ENCODE data around the gene NOS1AP. TPM values are rescaled to one million over a fixed set of nuclear protein-coding genes. Genes with fewer than 3 reads are reported as not detected.
A peak's percentile ranks its signal among the peaks of the same experiment; 100 is the strongest.
"Not testable (repeated sequence)": the region's sequence is repeated elsewhere in the genome, so short reads cannot be mapped to it uniquely, and the experiment has no call there.

The NOS1AP gene
- total RNA-seq, 4 donors from 2014 or later, result 8.5 to 34.8 (median 14.1) TPM

GRCh38 chr1:162040657-162041056, 28.8 kb upstream of the NOS1AP start:
- Histone ChIP-seq H3K9me3 (no peaks in the 10 kb centered on the region), H3K4me1 (no peaks in the 10 kb centered on the region), H3K27me3 (no peaks in the 10 kb centered on the region), H3K4me3 (no peak overlapping the region), H3K27ac (no peak overlapping the region), H3K36me3 (no peaks in the 10 kb centered on the region)
- intact Hi-C loops (cut with DNase I; ENCODE audit: low total_unique reads) (no loop called here), in situ Hi-C loops (cut with MboI; ENCODE audit: low pct_ligation_motif_present in 1 of 4, low pct_unique_long_range_greater_than_20kb in 1 of 4, low sequenced_read_pairs in 3 of 4) (loop anchor here in 1 of 4 donors (25.0 kb wide), 1 partner anchor 253 kb away; no protein-coding TSS in a partner anchor)
- TF ChIP-seq CTCF (IDR thresholded peaks at IDR 0.05) (peak in 1 of 5 experiments; percentile 21), EP300 (IDR thresholded peaks at IDR 0.05; ENCODE audit: low read depth) (no peak), POLR2A (IDR thresholded peaks at IDR 0.05) (no peak), POLR2AphosphoS5 (IDR thresholded peaks at IDR 0.05) (no peak)
- no peak for DNase-seq

GRCh38 chr1:162042361-162042760, 27.1 kb upstream of the NOS1AP start:
- in situ Hi-C loops (cut with MboI; ENCODE audit: low pct_ligation_motif_present in 1 of 4, low pct_unique_long_range_greater_than_20kb in 1 of 4, low sequenced_read_pairs in 3 of 4) (loop anchor here in 1 of 4 donors (25.0 kb wide), 1 partner anchor 255 kb away; no protein-coding TSS in a partner anchor), intact Hi-C loops (cut with DNase I; ENCODE audit: low total_unique reads) (no loop called here)
- H3K4me1 ChIP-seq, result no peaks in the 10 kb centered on the region
- H3K27me3 ChIP-seq, result no peaks in the 10 kb centered on the region
- no peaks in the 10 kb centered on the region for H3K36me3 ChIP-seq
- no peaks in the 10 kb centered on the region for H3K9me3 ChIP-seq
- no peak overlapping the region for H3K27ac ChIP-seq
- no peak for DNase-seq
- H3K4me3 ChIP-seq, result no peak overlapping the region
- no peak for TF ChIP-seq POLR2AphosphoS5 (IDR thresholded peaks at IDR 0.05)
- TF ChIP-seq CTCF (IDR thresholded peaks at IDR 0.05), result no peak
- no peak for TF ChIP-seq EP300 (IDR thresholded peaks at IDR 0.05; ENCODE audit: low read depth)
- no peak for TF ChIP-seq POLR2A (IDR thresholded peaks at IDR 0.05)
- WGBS, 2 donors (ENCODE audit: low coverage in 1 of 2), result 100% methylated on average over 1 of the region's 1 CpG

- Histone ChIP-seq H3K36me3 (no peaks in the 10 kb centered on the region), H3K27me3 (no peaks in the 10 kb centered on the region), H3K4me3 (no peak overlapping the region), H3K4me1 (no peaks in the 10 kb centered on the region), H3K27ac (no peak overlapping the region), H3K9me3 (no peaks in the 10 kb centered on the region)
- 44 to 67% methylated on average over 1 of the region's 1 CpG for WGBS, 2 donors (ENCODE audit: low coverage in 1 of 2)
- intact Hi-C loops (cut with DNase I; ENCODE audit: low total_unique reads), result no loop called here
- TF ChIP-seq POLR2AphosphoS5 (IDR thresholded peaks at IDR 0.05) (no peak), CTCF (IDR thresholded peaks at IDR 0.05) (no peak), POLR2A (IDR thresholded peaks at IDR 0.05) (no peak), EP300 (IDR thresholded peaks at IDR 0.05; ENCODE audit: low read depth) (no peak)
- in situ Hi-C loops (cut with MboI; ENCODE audit: low pct_ligation_motif_present in 1 of 4, low pct_unique_long_range_greater_than_20kb in 1 of 4, low sequenced_read_pairs in 3 of 4), result loop anchor here in 1 of 4 donors (25.0 kb wide), 1 partner anchor 260 kb away; no protein-coding TSS in a partner anchor
- no peak for DNase-seq
Observed at GRCh38 chr1:162046921-162047320, 22.6 kb upstream of the NOS1AP start.

- DNase-seq; H3K4me3 ChIP-seq; H3K36me3 ChIP-seq; H3K27me3 ChIP-seq; H3K4me1 ChIP-seq; H3K27ac ChIP-seq; intact Hi-C loops (cut with DNase I; ENCODE audit: low total_unique reads); H3K9me3 ChIP-seq: not testable (repeated sequence)
- WGBS, 2 donors (ENCODE audit: low coverage in 1 of 2), result 90 to 96% methylated on average over 3 of the region's 3 CpGs
- in situ Hi-C loops (cut with MboI; ENCODE audit: low pct_ligation_motif_present in 1 of 4, low pct_unique_long_range_greater_than_20kb in 1 of 4, low sequenced_read_pairs in 3 of 4), result loop anchor here (10.0 kb wide), 3 partner anchors 221 to 341 kb away; partner anchors contain the start of gene C1orf226 (in 1 of the 4)
Observed at GRCh38 chr1:162053949-162054348, 15.5 kb upstream of the NOS1AP start.

GRCh38 chr1:162055062-162055461, 14.4 kb upstream of the NOS1AP start:
- in situ Hi-C loops (cut with MboI; ENCODE audit: low pct_ligation_motif_present in 1 of 4, low pct_unique_long_range_greater_than_20kb in 1 of 4, low sequenced_read_pairs in 3 of 4), result loop anchor here (10.0 kb wide), 3 partner anchors 220 to 340 kb away; partner anchors contain the start of gene C1orf226 (in 1 of the 4)
- H3K9me3 ChIP-seq, result no peaks in the 10 kb centered on the region

More at GRCh38 chr1:162055062-162055461, 14.4 kb upstream of the NOS1AP start:
- WGBS, 2 donors (ENCODE audit: low coverage in 1 of 2), result 47% methylated on average over 3 of the region's 3 CpGs; no CpG with 5 or more reads in 1 of the 2 donors
- H3K27me3 ChIP-seq, result no peaks in the 10 kb centered on the region
- H3K36me3 ChIP-seq, result no peaks in the 10 kb centered on the region
- no peak overlapping the region for H3K4me3 ChIP-seq
- peaks cover 0 to 5% (median 0%) of the 10 kb centered on the region in 4 donors for H3K4me1 ChIP-seq
- no peak for DNase-seq
- H3K27ac ChIP-seq, result no peak overlapping the region
- TF ChIP-seq POLR2AphosphoS5 (IDR thresholded peaks at IDR 0.05), result no peak
- intact Hi-C loops (cut with DNase I; ENCODE audit: low total_unique reads), result loop anchor here (5.0 kb wide), 2 partner anchors 222 to 342 kb away; no protein-coding TSS in a partner anchor

All from transverse colon (tissue), 4 donors.